Measurements from ENCODE around the gene ADAM22.

DNA sequence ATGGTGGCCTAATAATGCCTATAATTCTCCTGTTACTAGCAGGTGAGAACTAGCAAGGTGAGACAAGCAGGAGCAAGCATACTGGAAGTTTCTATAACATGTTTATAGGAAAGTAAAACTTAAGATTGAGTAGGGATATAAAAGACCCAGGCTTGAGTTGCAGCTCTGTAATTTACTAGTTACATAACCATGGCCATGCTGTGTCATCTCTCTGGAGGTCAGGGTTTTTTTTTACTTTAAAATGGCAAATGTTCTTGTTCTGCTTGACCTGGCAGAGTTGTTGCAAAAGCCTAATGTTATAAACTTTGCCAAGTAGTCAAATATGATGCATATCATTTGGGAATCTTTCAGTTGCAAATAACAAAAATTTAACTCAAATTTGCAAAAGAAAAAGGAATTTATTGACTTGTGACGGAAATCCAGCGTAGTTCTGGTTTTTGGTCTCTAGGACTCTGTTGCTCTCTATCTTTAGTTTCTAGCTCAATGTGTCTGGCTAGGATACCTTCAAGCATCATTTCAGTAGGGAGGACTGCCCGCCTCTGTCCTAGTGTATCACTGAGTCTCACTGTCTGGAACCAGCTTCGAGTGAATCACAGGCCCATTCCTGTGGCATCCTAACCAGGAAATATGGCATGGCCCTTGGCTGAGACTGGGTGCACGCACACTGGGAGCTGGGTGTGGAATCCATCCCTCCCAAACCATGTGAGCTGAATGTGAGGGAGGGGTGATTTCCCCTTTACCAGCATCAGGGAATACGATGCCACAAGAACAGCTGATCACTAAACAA, 67.9 kb downstream of the ADAM22 start:
- TF ChIP-seq, protein P1, sequence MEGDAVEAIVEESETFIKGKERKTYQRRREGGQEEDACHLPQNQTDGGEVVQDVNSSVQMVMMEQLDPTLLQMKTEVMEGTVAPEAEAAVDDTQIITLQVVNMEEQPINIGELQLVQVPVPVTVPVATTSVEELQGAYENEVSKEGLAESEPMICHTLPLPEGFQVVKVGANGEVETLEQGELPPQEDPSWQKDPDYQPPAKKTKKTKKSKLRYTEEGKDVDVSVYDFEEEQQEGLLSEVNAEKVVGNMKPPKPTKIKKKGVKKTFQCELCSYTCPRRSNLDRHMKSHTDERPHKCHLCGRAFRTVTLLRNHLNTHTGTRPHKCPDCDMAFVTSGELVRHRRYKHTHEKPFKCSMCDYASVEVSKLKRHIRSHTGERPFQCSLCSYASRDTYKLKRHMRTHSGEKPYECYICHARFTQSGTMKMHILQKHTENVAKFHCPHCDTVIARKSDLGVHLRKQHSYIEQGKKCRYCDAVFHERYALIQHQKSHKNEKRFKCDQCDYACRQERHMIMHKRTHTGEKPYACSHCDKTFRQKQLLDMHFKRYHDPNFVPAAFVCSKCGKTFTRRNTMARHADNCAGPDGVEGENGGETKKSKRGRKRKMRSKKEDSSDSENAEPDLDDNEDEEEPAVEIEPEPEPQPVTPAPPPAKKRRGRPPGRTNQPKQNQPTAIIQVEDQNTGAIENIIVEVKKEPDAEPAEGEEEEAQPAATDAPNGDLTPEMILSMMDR (IDR thresholded peaks at IDR 0.05 in 2 of 3, conservative IDR thresholded peaks at IDR 0.05 in 1 of 3; ENCODE audit: control insufficient read depth in 2 of 3, extremely low read depth in 1 of 3, insufficient read depth in 1 of 3, low read depth in 3 of 3, low read length in 3 of 3) = no peak
- TF ChIP-seq POLR2AphosphoS5 (IDR thresholded peaks at IDR 0.05; ENCODE audit: low read length) (no peak), EZH2 (IDR thresholded peaks at IDR 0.05; ENCODE audit: borderline replicate concordance, control insufficient read depth, low read depth, low read length) (no peak), JUND (IDR thresholded peaks at IDR 0.05; ENCODE audit: low read depth, low read length) (no peak), TBL1XR1 (IDR thresholded peaks at IDR 0.05; ENCODE audit: low read depth, low read length) (no peak), IKZF1 (conservative IDR thresholded peaks at IDR 0.05) (no peak), SUPT20H (IDR thresholded peaks at IDR 0.05; ENCODE audit: borderline replicate concordance, control insufficient read depth, low read depth, low read length) (no peak), TAF1 (IDR thresholded peaks at IDR 0.05; ENCODE audit: borderline replicate concordance, low read depth, low read length) (no peak)
- TF ChIP-seq, protein P2, sequence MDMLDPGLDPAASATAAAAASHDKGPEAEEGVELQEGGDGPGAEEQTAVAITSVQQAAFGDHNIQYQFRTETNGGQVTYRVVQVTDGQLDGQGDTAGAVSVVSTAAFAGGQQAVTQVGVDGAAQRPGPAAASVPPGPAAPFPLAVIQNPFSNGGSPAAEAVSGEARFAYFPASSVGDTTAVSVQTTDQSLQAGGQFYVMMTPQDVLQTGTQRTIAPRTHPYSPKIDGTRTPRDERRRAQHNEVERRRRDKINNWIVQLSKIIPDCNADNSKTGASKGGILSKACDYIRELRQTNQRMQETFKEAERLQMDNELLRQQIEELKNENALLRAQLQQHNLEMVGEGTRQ (IDR thresholded peaks at IDR 0.05; ENCODE audit: borderline replicate concordance, low read depth, low read length) = no peak

All from GM12878 (cell line).